ENCODE data around the gene CNEP1R1.
"Not testable (repeated sequence)": the region's sequence is repeated elsewhere in the genome, so short reads cannot be mapped to it uniquely, and the experiment has no call there.

DNA sequence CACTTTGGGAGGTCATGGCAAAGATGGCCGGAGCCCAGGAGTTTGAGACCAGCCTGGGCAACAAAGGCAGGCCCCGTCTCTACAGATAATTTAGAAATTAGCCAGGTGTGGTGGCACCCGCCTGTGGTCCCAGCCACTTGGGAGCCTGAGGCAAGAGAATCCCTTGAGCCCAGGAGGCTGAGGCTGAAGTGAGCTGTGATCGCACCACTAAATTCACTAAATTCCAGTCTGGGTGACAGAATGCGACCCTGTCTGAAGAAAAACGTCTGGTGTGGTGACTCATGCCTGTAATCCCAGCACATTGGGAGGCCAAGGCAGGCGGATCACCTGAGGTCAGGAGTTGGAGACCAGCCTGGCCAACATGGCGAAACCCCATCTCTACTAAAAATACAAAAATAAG, 10.8 kb upstream of the CNEP1R1 start:
- not testable (repeated sequence) for TF ChIP-seq POLR2A (IDR thresholded peaks at IDR 0.05; ENCODE audit: low read depth, low read length); PAX5 (IDR thresholded peaks at IDR 0.05; ENCODE audit: insufficient read depth, low read length, severe bottlenecking); POLR2AphosphoS5 (IDR thresholded peaks at IDR 0.05; ENCODE audit: low read depth, low read length); TAF1 (IDR thresholded peaks at IDR 0.05; ENCODE audit: low read depth, low read length); SPI1 (IDR thresholded peaks at IDR 0.05; ENCODE audit: low read depth, low read length); POU2F2 (IDR thresholded peaks at IDR 0.05; ENCODE audit: low read depth, low read length)
